GM23338 (cell line): ENCODE data around the gene DNAJC27. TPM values are rescaled to one million over a fixed set of nuclear protein-coding genes. Genes with fewer than 3 reads are reported as not detected.

Experiments used
- ATAC-seq: fragments of 200-7000 bp; cut with Tn5 transposase; 3 replicates; pipeline ENCODE4 v1.9.1; 2020
- DNase-seq: peaks from one replicate; pipeline ENCODE4 v3.0.0-alpha.2; 2015; ENCODE audit warnings: low spot score
- H2AFZ ChIP-seq: fragments of 200-600 bp; sonication (generic); 2 replicates; pipeline ENCODE4 v1.8.0; 2016; ENCODE audit warnings: antibody characterized with exemption, mild to moderate bottlenecking, moderate library complexity
- H3F3A ChIP-seq: fragments of 200-600 bp; sonication (generic); replicated peaks from 2 replicates; pipeline ENCODE4 v1.8.0; 2017; ENCODE audit warnings: antibody characterized with exemption, mixed run types, low read depth
- H3K27ac ChIP-seq: fragments of 200-600 bp; sonication (generic); 2 replicates; pipeline ENCODE4 v1.6.1; 2016; ENCODE audit warnings: low read depth
- H3K27me3 ChIP-seq: fragments of 200-600 bp; sonication (generic); 2 replicates; pipeline ENCODE4 v1.8.0; 2016; ENCODE audit warnings: mild to moderate bottlenecking, mixed run types, moderate library complexity; ENCODE audit not compliant: insufficient read depth
- H3K36me3 ChIP-seq: fragments of 200-600 bp; sonication (generic); 2 replicates; pipeline ENCODE4 v1.8.0; 2016; ENCODE audit warnings: mild to moderate bottlenecking; ENCODE audit not compliant: insufficient read depth
- H3K4me1 ChIP-seq: fragments of 200-600 bp; sonication (generic); 2 replicates; pipeline ENCODE4 v1.8.0; 2016; ENCODE audit warnings: mild to moderate bottlenecking, moderate library complexity; ENCODE audit not compliant: insufficient read depth
- H3K4me2 ChIP-seq: fragments of 200-600 bp; sonication (generic); 2 replicates; pipeline ENCODE4 v1.7.1; 2017; ENCODE audit warnings: mixed run types
- H3K4me3 ChIP-seq: fragments of 200-600 bp; sonication (generic); 2 replicates; pipeline ENCODE4 v1.6.1; 2016; ENCODE audit warnings: mixed run types
- H3K79me2 ChIP-seq: fragments of 200-600 bp; sonication (generic); replicated peaks from 2 replicates; pipeline ENCODE4 v1.8.0; 2017; ENCODE audit warnings: mild to moderate bottlenecking; ENCODE audit not compliant: insufficient read depth
- H3K9me2 ChIP-seq: fragments of 200-600 bp; sonication (generic); 2 replicates; pipeline ENCODE4 v1.8.0; 2017; ENCODE audit not compliant: insufficient read depth
- H4K20me1 ChIP-seq: fragments of 200-600 bp; sonication (generic); replicated peaks from 2 replicates; pipeline ENCODE4 v1.8.0; 2017; ENCODE audit warnings: mild to moderate bottlenecking; ENCODE audit not compliant: insufficient read depth
- H3K27ac Mint-ChIP-seq: 2 replicates; pipeline ENCODE4 v1.8.0; 2020; ENCODE audit warnings: inconsistent platforms, mild to moderate bottlenecking, moderate library complexity, mixed read lengths
- H3K27me3 Mint-ChIP-seq: 3 replicates; pipeline ENCODE4 v1.8.0; 2022; ENCODE audit warnings: low read depth, mild to moderate bottlenecking, moderate library complexity, mixed read lengths, inconsistent platforms; ENCODE audit not compliant: insufficient read depth, poor library complexity
- H3K36me3 Mint-ChIP-seq: 3 replicates; pipeline ENCODE4 v1.8.0; 2021; ENCODE audit warnings: low read depth, mild to moderate bottlenecking, inconsistent platforms, moderate library complexity, mixed read lengths
- H3K4me1 Mint-ChIP-seq: 3 replicates; pipeline ENCODE4 v1.8.0; 2020; ENCODE audit warnings: mild to moderate bottlenecking, inconsistent platforms, mixed read lengths
- H3K4me3 Mint-ChIP-seq: 3 replicates; pipeline ENCODE4 v1.8.0; 2021; ENCODE audit warnings: moderate library complexity, mild to moderate bottlenecking, inconsistent platforms, mixed read lengths
- H3K9me3 Mint-ChIP-seq: 3 replicates; pipeline ENCODE4 v1.8.0; 2020; ENCODE audit warnings: moderate library complexity, mild to moderate bottlenecking, inconsistent platforms, mixed read lengths
- CREB1 ChIP-seq: fragments of 250-450 bp; sonication (Bioruptor Pico); IDR thresholded peaks from 2 replicates; pipeline ENCODE4 v1.5.0; 2020; ENCODE audit warnings: low read depth, mild to moderate bottlenecking, moderate library complexity
- EZH2phosphoT487 ChIP-seq: fragments of 200-600 bp; sonication (generic); IDR thresholded peaks from one replicate; pipeline ENCODE4 v1.8.1; 2018; ENCODE audit warnings: antibody characterized with exemption; ENCODE audit not compliant: unreplicated experiment
- NANOG ChIP-seq: IDR thresholded peaks from 2 replicates; pipeline ENCODE4 v1.6.1; 2016; ENCODE audit warnings: antibody characterized with exemption, borderline replicate concordance
- ZNF331 ChIP-seq: fragments of 250-450 bp; sonication (Bioruptor Pico); IDR thresholded peaks from 2 replicates; pipeline ENCODE4 v1.5.0; 2020; ENCODE audit warnings: low read depth, mild to moderate bottlenecking, moderate library complexity
- polyA plus RNA-seq: library from polyadenylated mRNA; unstranded; fragments of >200 nt; fragmentation: Nextera tagmentation; extraction: Ambion mirVana; gene quantifications from 2 replicates; pipeline ENCODE4 v1.2.1, GENCODE V29; 2016
- total RNA-seq: library from RNA; depleted of rRNA; stranded (reverse); fragments of >200 nt; shearing (Covaris generic); gene quantifications from 2 replicates; pipeline ENCODE4 v1.2.3, GENCODE V29; 2014
- TF ChIP-seq, protein P1 (sequence below): fragments of 250-450 bp; sonication (Bioruptor Pico); IDR thresholded peaks from 2 replicates; pipeline ENCODE4 v1.5.0; 2020; ENCODE audit warnings: mild to moderate bottlenecking, moderate library complexity

The DNAJC27 gene
- total and polyA plus RNA-seq, 2 experiments from 2014 or later = 2.4 to 2.6 TPM

DNA sequence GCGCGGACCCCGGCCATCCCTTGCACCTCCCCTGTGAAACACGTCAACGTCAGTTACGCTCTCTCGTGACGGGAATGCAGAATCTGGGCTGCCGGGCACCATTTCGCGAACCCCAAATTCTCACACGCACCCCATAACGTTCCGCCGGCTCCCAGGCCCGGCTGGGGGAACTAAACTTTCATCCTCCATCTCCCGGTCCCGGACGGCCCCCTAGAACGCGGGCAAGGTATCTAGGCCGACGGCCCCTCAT, 544 bp downstream of the DNAJC27 start:
- Mint-ChIP-seq H3K36me3 (peaks cover under 1% of the 10 kb centered on the region; the same call in 2 of the 3 replicates), H3K27ac (peak overlapping the region; percentile 98), H3K27me3 (peaks cover 5% of the 10 kb centered on the region), H3K4me3 (peak overlapping the region; percentile 99), H3K4me1 (no peaks in the 10 kb centered on the region), H3K9me3 (no peaks in the 10 kb centered on the region; the same call in 2 of the 3 replicates)
- no peak for TF ChIP-seq EZH2phosphoT487
- TF ChIP-seq, protein P1, sequence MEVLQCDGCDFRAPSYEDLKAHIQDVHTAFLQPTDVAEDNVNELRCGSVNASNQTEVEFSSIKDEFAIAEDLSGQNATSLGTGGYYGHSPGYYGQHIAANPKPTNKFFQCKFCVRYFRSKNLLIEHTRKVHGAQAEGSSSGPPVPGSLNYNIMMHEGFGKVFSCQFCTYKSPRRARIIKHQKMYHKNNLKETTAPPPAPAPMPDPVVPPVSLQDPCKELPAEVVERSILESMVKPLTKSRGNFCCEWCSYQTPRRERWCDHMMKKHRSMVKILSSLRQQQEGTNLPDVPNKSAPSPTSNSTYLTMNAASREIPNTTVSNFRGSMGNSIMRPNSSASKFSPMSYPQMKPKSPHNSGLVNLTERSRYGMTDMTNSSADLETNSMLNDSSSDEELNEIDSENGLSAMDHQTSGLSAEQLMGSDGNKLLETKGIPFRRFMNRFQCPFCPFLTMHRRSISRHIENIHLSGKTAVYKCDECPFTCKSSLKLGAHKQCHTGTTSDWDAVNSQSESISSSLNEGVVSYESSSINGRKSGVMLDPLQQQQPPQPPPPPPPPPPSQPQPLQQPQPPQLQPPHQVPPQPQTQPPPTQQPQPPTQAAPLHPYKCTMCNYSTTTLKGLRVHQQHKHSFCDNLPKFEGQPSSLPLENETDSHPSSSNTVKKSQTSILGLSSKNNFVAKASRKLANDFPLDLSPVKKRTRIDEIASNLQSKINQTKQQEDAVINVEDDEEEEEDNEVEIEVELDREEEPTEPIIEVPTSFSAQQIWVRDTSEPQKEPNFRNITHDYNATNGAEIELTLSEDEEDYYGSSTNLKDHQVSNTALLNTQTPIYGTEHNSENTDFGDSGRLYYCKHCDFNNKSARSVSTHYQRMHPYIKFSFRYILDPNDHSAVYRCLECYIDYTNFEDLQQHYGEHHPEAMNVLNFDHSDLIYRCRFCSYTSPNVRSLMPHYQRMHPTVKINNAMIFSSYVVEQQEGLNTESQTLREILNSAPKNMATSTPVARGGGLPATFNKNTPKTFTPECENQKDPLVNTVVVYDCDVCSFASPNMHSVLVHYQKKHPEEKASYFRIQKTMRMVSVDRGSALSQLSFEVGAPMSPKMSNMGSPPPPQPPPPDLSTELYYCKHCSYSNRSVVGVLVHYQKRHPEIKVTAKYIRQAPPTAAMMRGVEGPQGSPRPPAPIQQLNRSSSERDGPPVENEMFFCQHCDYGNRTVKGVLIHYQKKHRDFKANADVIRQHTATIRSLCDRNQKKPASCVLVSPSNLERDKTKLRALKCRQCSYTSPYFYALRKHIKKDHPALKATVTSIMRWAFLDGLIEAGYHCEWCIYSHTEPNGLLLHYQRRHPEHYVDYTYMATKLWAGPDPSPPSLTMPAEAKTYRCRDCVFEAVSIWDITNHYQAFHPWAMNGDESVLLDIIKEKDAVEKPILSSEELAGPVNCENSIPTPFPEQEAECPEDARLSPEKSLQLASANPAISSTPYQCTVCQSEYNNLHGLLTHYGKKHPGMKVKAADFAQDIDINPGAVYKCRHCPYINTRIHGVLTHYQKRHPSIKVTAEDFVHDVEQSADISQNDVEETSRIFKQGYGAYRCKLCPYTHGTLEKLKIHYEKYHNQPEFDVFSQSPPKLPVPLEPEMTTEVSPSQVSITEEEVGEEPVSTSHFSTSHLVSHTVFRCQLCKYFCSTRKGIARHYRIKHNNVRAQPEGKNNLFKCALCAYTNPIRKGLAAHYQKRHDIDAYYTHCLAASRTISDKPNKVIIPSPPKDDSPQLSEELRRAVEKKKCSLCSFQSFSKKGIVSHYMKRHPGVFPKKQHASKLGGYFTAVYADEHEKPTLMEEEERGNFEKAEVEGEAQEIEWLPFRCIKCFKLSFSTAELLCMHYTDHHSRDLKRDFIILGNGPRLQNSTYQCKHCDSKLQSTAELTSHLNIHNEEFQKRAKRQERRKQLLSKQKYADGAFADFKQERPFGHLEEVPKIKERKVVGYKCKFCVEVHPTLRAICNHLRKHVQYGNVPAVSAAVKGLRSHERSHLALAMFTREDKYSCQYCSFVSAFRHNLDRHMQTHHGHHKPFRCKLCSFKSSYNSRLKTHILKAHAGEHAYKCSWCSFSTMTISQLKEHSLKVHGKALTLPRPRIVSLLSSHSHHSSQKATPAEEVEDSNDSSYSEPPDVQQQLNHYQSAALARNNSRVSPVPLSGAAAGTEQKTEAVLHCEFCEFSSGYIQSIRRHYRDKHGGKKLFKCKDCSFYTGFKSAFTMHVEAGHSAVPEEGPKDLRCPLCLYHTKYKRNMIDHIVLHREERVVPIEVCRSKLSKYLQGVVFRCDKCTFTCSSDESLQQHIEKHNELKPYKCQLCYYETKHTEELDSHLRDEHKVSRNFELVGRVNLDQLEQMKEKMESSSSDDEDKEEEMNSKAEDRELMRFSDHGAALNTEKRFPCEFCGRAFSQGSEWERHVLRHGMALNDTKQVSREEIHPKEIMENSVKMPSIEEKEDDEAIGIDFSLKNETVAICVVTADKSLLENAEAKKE (CRISPR knock-in tag) = no peak
- TF ChIP-seq CREB1 (CRISPR knock-in tag) = no peak
- TF ChIP-seq ZNF331 (CRISPR knock-in tag) = no peak
- DNase-seq (no peak), ATAC-seq (peak; percentile 16)
- H3K79me2 ChIP-seq = peaks cover 10% of the 10 kb centered on the region; the same call in 1 of the 2 replicates
- H3K36me3 ChIP-seq = no peaks in the 10 kb centered on the region
- H3K27ac ChIP-seq = peak overlapping the region; percentile 93
- peak overlapping the region; percentile 98 for H2AFZ ChIP-seq
- no peaks in the 10 kb centered on the region for H3K9me2 ChIP-seq
- peak overlapping the region; percentile 94 for H3K4me3 ChIP-seq
- H4K20me1 ChIP-seq = no peaks in the 10 kb centered on the region
- H3K4me1 ChIP-seq = no peaks in the 10 kb centered on the region
- H3K4me2 ChIP-seq = peak overlapping the region; percentile 88
- H3F3A ChIP-seq = no peaks in the 10 kb centered on the region
- no peaks in the 10 kb centered on the region for H3K27me3 ChIP-seq

DNA sequence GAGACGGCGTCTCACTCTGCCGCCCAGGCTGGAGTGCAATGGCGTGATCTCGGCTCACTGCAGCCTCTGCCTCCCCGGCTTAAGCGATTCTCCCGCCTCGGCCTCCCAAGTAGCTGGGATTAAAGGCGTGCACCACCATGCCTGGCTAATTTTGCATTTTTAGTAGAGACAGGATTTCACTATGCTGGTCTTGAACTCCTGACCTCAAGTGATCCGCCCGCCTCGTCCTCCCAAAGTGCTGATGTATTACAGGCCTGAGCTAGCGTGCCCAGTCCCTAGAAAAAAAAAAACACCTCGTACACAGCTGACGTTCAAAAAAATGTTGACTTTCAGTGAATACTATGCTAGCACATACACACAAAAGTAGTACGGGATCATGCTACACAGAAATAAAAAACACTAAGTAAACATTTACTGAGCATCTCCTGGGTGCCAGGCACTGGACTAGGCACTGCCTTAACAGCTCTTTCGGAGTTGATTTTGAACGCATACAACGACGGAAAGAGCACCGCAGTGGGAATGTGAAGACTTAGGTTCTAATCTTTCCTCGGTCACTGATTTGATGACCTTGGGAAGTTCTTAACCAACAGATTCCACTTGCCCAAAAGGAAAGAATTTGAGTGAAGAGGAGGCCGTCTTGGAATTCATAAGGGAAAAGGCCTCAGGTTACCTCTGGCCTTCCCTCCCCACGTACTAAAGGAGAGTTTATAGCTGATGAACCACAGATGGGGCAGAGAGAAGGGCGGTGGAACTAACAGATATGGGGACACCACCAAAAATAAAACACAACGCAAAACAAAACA, 1.1 kb downstream of the DNAJC27 start:
- H3K36me3 Mint-ChIP-seq = peaks cover 5% of the 10 kb centered on the region; the same call in 2 of the 3 replicates
- peak; percentile 41 for DNase-seq
- no peaks in the 10 kb centered on the region for H3K4me1 ChIP-seq
- H4K20me1 ChIP-seq = no peaks in the 10 kb centered on the region
- H3K36me3 ChIP-seq = no peaks in the 10 kb centered on the region
- peak overlapping the region; percentile 99 for H3K4me3 Mint-ChIP-seq
- H2AFZ ChIP-seq = peak overlapping the region; percentile 98
- peaks cover 10% of the 10 kb centered on the region; the same call in 1 of the 2 replicates for H3K79me2 ChIP-seq
- peak; percentile 2; the same call in 2 of the 3 replicates for ATAC-seq
- H3K4me1 Mint-ChIP-seq = no peaks in the 10 kb centered on the region
- H3K27me3 Mint-ChIP-seq = peaks cover 5% of the 10 kb centered on the region
- peak overlapping the region; percentile 88 for H3K4me2 ChIP-seq
- no peaks in the 10 kb centered on the region for H3K9me2 ChIP-seq
- H3K27ac ChIP-seq = peak overlapping the region; percentile 93; the same call in 1 of the 2 replicates
- H3F3A ChIP-seq = no peaks in the 10 kb centered on the region
- no peaks in the 10 kb centered on the region; the same call in 2 of the 3 replicates for H3K9me3 Mint-ChIP-seq
- no peaks in the 10 kb centered on the region for H3K27me3 ChIP-seq
- peak overlapping the region; percentile 94 for H3K4me3 ChIP-seq
- H3K27ac Mint-ChIP-seq = peak overlapping the region; percentile 98
- TF ChIP-seq, protein P1 (CRISPR knock-in tag) = no peak
- TF ChIP-seq NANOG = no peak
